Urinary bladder (tissue), 4 donors: Measurements from ENCODE around the gene SLC18A3. TPM values are rescaled to one million over a fixed set of nuclear protein-coding genes. Genes with fewer than 3 reads are reported as not detected.

Experiments
- DNase-seq: peaks from one replicate; pipeline ENCODE4 v3.0.0-alpha.2; 2015; ENCODE audit errors: extremely low spot score
- H3K27ac ChIP-seq: one replicate; pipeline ENCODE4 v1.5.1; 2013; ENCODE audit warnings: low read depth, mild to moderate bottlenecking, moderate library complexity
- H3K36me3 ChIP-seq: one replicate; pipeline ENCODE4 v1.6.1; 2013; ENCODE audit warnings: mild to moderate bottlenecking, moderate library complexity; ENCODE audit not compliant: insufficient read depth
- H3K4me1 ChIP-seq: one replicate; pipeline ENCODE4 v1.6.1; 2013; ENCODE audit warnings: mild to moderate bottlenecking, moderate library complexity; ENCODE audit not compliant: insufficient read depth
- H3K4me3 ChIP-seq: one replicate; pipeline ENCODE4 v1.5.1; 2013; ENCODE audit warnings: low read depth, low read length
- WGBS: extraction: QIAGEN DNeasy Blood & Tissue Kit; methylation state at CpG from one replicate; pipeline ENCODE4 v1.1.7; 2013; 5-methylcytosine and 5-hydroxymethylcytosine counted together
- polyA plus RNA-seq: library from polyadenylated mRNA; stranded (reverse); fragments of 200-250 nt; gene quantifications from one replicate; pipeline ENCODE4 v1.2.3, GENCODE V29; 2013
- total RNA-seq: library from RNA; depleted of rRNA; stranded (reverse); fragments of >200 nt; gene quantifications from one replicate; pipeline ENCODE4 v1.2.3, GENCODE V29; 2014
- donor health status: healthy with polysubstance abuse.
- donor health status: healthy.

Gene SLC18A3
- total and polyA plus RNA-seq, 2 donors = 0.11 to 0.70 TPM

DNA sequence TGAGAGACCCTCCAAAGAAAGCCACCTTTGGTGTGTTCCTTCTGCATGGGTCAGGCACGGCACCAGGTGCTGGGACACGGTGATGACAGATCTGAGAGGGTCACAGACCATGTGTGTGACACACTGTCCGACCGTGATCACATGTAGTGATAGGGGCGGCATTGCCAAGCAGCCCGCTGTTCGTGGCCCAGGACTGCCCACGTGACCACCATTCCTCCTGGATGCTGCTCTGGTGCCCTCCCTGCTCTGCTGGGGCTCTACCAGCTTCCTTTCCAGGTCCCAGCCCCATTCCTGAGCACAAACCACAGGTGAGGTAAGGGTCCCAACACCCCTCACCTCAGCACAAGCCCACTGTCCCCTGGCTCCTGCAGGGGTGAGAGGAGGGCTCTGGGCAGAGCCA lies 10.1 kb upstream of the SLC18A3 start:
- Histone ChIP-seq H3K36me3 (no peaks in the 10 kb centered on the region), H3K4me3 (no peak overlapping the region), H3K27ac (no peak overlapping the region), H3K4me1 (no peaks in the 10 kb centered on the region)
- 80% methylated on average over 8 of the region's 8 CpGs for WGBS
- DNase-seq = no peak

DNA sequence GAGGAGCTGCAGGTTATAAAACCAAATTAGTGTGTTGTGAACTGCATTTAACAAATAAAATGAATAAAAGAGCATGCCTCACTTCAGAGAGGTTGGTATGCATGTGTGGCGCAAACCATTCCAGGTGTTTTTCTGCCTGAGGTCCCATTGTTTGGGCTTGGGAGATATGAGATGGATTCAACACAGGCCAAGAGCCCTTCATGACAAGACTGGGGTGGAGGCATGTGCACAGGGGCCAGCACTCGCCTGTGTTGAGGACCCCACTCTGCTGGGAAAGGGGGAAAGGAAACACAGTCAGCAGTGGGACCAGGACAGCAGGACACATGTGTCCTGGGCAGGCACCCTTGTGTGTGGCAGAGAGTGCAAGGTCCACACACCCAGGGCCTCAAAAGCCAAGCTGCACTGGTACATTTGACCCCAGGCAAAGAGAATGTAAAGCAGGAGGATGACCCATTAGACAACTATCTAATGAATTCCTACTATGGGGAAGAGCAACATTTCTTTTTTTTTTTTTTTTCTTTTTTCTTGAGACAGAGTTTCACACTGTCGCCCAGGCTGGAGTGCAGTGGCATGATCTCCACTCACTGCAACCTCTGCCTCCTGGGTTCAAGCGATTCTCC lies 9.2 kb upstream of the SLC18A3 start:
- H3K4me3 ChIP-seq = no peak overlapping the region
- H3K4me1 ChIP-seq = no peaks in the 10 kb centered on the region
- H3K27ac ChIP-seq = no peak overlapping the region
- no peak for DNase-seq
- no peaks in the 10 kb centered on the region for H3K36me3 ChIP-seq
- WGBS = 78% methylated on average over 4 of the region's 4 CpGs

DNA sequence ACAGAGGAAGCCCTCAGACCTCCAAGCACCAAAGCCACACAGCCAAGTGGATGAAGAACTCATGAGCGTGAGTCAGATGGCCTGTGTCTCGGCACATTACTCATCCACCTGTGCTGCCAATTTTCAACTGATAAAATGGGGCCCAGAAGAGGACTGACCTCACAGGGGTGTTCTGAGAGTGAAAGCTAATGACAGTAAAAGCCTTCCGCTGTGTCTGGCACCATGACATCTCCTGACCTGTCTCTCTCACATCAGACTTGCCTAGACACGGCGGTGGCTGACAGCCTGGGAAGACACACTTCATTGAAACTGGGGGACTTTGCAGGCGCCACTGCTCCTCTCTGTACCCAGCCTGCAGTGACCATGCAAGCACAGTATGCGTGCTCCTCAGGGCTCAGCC lies 8.3 kb upstream of the SLC18A3 start:
- DNase-seq = no peak
- H3K36me3 ChIP-seq = no peaks in the 10 kb centered on the region
- WGBS = 72% methylated on average over 7 of the region's 7 CpGs
- no peaks in the 10 kb centered on the region for H3K4me1 ChIP-seq
- H3K27ac ChIP-seq = no peak overlapping the region
- no peak overlapping the region for H3K4me3 ChIP-seq

DNA sequence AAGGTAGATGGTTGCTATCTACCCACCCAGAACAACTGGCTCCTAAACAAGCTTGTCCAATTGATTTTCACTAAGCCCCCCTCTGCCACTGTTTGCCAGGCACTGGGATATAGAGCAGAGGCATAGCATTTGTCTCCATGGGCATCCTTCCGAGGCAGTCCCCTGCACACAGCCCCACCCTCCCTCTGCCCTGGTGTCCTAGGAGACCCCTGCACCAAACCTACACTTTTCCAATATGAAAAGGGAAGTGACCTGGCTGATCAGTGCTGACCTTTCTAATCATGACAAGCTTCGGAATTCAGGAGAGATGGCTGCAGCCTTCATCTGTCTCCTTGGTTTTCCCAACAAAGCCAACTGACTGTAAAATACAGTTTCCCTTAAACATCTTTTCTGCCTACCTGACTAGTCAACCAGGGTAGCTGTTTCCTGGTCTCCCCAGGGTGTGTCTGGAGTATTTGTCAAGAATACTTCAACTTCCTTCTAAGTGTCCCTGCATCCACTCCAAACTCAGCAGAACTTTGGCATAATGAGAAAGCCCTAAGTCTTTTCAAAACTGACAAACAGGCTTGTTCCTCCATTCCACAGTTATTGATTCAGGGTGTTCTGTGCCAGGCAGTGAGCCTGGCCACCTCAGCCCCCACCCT lies 7.6 kb upstream of the SLC18A3 start:
- WGBS = 76% methylated on average over 2 of the region's 2 CpGs
- H3K4me1 ChIP-seq = no peaks in the 10 kb centered on the region
- no peak for DNase-seq

DNA sequence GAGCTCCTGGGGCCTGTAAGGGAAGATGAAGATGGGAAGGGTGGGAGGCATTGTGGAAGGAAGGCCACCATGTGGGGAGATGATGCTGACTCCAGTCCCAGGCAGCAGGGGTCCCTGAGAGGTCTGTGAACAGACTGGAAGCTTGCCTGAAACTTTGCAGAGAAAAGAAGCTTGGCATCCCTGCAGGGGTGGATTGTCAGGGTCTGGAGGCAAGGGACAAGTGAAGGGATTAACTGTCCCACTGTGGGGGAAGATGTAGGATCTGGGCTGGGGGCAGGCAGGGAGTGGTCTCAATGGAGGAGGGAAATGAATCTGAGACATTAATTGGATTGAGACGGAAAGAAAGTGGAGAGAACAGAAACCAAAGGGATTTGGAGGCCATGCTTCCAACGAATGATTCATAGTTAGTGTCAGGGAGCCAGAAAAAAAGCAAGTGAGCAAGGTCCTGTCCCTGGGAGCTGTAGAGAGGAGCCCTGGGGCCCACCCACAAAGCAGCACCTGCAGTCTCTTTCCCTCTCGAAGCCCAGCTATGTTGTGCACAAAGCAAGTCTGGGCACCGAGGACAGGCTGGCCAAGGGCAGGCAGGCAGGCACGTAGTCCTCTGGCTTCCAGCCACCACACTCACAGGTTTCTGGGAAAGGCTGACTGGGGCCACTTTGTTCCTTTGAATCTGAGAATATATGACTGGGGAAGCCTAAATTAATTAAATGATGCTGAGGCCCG lies 4.7 kb upstream of the SLC18A3 start:
- no peak overlapping the region for H3K27ac ChIP-seq
- H3K4me3 ChIP-seq = no peak overlapping the region
- no peak for DNase-seq
- 69% methylated on average over 6 of the region's 6 CpGs for WGBS
- H3K4me1 ChIP-seq = no peaks in the 10 kb centered on the region
- no peaks in the 10 kb centered on the region for H3K36me3 ChIP-seq

More for the DNA sequence above, 7.6 kb upstream of the SLC18A3 start:
- Histone ChIP-seq H3K36me3 (no peaks in the 10 kb centered on the region), H3K4me3 (no peak overlapping the region), H3K27ac (no peak overlapping the region)

DNA sequence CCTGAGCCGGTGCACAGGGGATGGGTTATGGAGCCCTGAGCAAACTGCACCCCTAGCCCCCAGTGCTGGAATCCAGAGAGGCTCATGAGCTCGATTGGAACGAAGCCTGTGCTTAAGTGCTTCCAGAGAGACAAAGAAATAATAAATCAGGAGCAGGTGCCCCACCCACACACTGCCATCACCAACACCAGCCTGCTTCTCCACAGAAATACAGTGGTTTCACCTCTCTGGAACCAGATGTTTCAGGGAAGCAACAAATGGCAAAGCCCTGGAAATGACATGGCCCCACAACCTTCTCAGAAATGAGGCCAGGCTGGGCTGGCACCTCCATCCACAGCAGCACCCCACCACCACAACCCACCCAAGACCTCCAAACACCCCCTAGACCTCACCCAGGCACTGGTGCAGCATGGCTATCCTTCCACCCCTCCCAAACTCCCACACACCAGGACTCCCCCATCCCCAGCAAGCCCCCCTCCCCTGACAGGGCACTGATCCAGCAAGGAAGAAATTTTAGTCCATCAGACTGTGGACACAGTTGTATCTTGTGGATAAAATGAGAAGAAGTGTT lies 4.1 kb upstream of the SLC18A3 start:
- no peaks in the 10 kb centered on the region for H3K4me1 ChIP-seq
- no peak for DNase-seq
- H3K27ac ChIP-seq = no peak overlapping the region
- no peaks in the 10 kb centered on the region for H3K36me3 ChIP-seq
- WGBS = 42% methylated on average over 3 of the region's 3 CpGs
- no peak overlapping the region for H3K4me3 ChIP-seq

DNA sequence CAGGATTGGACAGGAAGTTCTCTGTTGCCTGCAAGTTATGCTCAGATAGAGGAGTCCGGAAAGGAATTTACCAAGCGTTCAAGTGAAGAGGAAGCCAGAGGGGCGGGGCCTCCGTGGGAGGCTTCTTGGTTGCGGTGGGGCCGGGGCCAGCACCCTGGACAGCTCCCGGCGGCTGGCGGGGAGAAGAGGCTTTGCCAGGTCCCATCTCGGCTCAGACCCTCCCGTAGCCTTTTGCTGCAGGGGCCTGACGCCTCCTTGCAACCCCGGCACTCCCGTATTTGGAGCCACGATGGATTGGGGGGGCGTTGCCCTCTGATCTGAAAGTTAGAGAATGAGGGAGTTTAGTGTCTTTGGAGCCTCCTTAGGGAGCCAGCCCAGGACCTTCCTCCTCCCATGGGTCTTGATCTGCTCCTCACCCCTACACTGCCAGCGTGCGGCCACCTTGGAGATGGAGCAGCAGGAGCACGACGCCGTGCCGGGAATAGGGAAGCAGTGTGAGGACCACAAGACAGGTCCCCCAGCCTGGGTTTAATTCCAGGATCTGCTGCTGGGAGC lies 3.1 kb upstream of the SLC18A3 start:
- no peaks in the 10 kb centered on the region for H3K4me1 ChIP-seq
- WGBS = 2% methylated on average over 22 of the region's 22 CpGs
- H3K4me3 ChIP-seq = no peak overlapping the region
- DNase-seq = no peak
- H3K36me3 ChIP-seq = no peaks in the 10 kb centered on the region
- no peak overlapping the region for H3K27ac ChIP-seq

DNA sequence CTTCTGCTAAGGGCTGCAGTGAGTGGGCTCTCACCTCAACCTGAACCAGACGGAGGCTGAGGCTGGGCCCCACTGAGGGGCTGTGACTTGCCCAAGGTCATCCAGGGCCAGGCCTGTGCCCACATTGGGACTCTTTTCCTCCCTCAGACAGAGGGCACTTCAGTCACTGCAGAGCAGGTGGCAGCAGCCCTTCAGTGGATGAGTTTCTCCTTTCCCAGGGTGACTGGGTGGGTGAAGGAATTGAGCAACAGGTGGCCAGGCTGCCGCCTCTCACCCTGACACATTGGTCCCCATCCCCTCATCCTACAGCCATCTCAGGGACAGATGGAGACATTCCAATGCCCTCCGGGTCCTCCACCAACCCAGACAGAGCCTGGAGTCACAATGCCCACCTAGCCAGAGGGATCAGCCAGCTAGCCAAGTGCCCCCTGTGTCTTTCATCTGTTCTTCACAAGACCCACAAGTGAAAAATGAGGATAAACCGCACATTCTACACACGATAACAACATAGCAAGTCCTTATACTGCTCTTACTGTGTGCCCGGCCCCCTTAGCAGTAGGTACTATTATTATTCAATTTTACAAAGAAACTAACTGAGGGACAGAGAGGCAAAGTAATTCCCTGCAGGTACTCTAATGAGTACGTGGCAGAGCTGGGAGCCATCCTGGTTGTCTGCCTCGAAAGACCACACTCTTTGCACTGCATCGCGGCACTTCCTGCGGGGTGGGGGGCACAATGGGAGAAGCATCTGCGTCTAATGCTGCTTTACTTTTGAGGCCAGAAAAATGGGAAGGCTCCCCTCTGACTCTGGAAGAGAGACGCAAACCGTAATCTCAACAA lies 1.7 kb upstream of the SLC18A3 start:
- no peak for DNase-seq
- no peaks in the 10 kb centered on the region for H3K36me3 ChIP-seq
- WGBS = 11% methylated on average over 14 of the region's 14 CpGs

DNA sequence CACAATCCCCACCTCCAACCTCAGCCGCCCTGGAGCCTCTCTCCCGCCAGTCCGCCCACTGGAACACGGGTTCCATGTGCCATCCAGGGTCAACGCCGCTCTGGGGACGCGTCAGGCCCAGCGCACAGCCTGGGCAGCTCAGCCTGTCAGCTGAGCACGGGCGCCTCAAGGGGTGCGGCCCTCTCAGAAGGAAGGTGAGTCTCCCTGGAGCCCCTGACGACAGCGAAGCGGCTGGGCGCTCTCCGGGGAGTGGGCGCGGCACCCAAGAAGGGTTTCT lies 1.2 kb upstream of the SLC18A3 start:
- H3K4me1 ChIP-seq = no peaks in the 10 kb centered on the region
- no peak for DNase-seq
- under 1% methylated on average over 19 of the region's 19 CpGs for whole genome bisulfite sequencing
- H3K36me3 ChIP-seq = no peaks in the 10 kb centered on the region
- H3K4me3 ChIP-seq = no peak overlapping the region
- H3K27ac ChIP-seq = no peak overlapping the region

More for the DNA sequence above, 1.7 kb upstream of the SLC18A3 start:
- no peaks in the 10 kb centered on the region for H3K4me1 ChIP-seq
- H3K27ac ChIP-seq = no peak overlapping the region
- no peak overlapping the region for H3K4me3 ChIP-seq

DNA sequence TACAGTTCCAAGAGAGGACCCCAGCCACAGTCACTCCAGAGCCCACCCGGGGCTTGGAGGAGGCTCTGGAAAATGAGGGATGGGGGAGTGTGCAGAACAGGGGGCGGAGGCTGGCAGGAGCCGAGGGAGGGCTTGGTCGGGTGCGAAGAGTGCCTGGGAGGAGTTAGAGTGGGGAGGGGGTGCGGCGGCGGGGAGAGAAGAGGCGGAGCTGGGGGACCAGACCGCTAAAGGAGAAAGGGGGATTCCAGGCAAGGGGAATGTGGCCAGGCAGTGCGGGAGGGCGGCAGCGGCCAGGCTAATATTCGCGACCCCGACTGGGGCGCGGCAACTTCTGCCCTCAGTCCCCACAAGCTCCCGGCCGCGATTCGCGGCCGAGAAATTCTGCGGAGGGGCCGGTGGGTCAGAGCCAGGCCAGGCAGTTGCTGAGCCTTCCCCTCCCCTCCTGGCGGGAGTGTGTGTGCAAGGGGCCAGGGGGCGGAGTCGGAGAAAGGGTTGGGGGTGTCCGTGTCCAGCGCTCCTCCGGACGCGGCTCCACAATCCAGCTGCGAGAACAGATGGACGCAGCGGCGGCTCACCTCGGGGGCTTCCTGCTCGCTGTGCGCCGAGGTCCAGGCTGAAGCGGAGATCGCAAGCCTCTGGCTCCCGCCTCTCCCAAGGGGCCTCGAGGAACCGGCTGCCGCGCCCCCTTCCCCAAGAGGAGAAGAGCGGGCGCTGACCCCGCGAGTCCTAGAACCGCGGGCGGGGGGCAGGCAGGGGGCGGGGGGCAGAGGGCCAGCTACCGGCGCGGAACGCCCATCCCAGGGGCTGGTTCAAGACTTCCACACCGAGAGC lies 612 bp upstream of the SLC18A3 start:
- no peaks in the 10 kb centered on the region for H3K36me3 ChIP-seq
- H3K4me3 ChIP-seq = peak overlapping the region; percentile 10
- 1% methylated on average over 62 of the region's 62 CpGs for WGBS
- no peaks in the 10 kb centered on the region for H3K4me1 ChIP-seq
- no peak for DNase-seq
- no peak overlapping the region for H3K27ac ChIP-seq

DNA sequence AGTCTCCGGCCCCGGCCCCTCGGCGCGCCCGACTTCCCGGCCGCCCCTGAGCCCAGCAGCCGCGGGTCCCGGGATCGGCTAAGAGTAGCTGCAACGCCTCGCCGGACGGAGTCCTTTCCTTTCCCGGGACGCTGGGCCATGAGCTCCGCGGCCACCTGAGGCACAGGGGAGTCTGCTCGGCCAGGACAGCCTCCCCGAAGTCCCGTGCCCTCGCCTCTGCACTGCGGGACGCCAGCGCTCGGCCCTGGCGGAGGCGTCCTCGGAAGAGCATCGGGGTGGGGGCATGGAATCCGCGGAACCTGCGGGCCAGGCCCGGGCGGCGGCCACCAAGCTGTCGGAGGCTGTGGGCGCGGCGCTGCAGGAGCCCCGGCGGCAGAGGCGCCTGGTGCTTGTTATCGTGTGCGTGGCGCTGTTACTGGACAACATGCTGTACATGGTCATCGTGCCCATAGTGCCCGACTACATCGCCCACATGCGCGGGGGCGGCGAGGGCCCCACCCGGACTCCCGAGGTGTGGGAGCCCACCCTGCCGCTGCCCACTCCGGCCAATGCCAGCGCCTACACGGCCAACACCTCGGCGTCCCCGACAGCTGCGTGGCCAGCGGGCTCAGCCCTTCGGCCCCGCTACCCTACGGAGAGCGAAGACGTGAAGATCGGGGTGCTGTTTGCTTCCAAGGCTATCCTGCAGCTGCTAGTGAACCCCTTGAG lies 502 bp downstream of the SLC18A3 start:
- no peak overlapping the region for H3K4me3 ChIP-seq
- no peak overlapping the region for H3K27ac ChIP-seq
- H3K36me3 ChIP-seq = no peaks in the 10 kb centered on the region
- DNase-seq = no peak
- no peaks in the 10 kb centered on the region for H3K4me1 ChIP-seq
- 2% methylated on average over 72 of the region's 72 CpGs for WGBS

DNA sequence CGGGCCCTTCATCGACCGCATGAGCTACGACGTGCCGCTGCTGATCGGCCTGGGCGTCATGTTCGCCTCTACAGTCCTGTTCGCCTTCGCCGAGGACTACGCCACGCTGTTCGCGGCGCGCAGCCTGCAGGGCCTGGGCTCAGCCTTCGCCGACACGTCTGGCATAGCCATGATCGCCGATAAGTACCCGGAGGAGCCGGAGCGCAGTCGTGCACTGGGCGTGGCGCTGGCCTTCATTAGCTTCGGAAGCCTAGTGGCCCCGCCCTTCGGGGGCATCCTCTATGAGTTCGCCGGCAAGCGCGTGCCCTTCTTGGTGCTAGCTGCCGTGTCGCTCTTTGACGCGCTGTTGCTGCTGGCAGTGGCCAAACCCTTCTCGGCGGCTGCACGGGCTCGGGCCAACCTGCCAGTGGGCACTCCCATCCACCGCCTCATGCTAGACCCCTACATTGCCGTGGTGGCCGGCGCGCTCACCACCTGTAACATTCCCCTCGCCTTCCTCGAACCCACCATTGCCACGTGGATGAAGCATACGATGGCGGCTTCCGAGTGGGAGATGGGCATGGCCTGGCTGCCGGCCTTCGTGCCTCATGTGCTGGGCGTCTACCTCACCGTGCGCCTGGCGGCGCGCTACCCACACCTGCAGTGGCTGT lies 1.2 kb downstream of the SLC18A3 start:
- no peaks in the 10 kb centered on the region for H3K36me3 ChIP-seq
- WGBS = 3% methylated on average over 63 of the region's 63 CpGs
- DNase-seq = no peak
- no peak overlapping the region for H3K4me3 ChIP-seq
- H3K4me1 ChIP-seq = no peaks in the 10 kb centered on the region
- H3K27ac ChIP-seq = no peak overlapping the region
